Prostate gland (tissue), 2 donors: ENCODE results near the gene KIF26B. TPM values are rescaled to one million over a fixed set of nuclear protein-coding genes. Genes with fewer than 3 reads are reported as not detected.

Source experiments
- DNase-seq: peaks from one replicate; pipeline ENCODE4 v3.0.0-alpha.2; 2019; ENCODE audit warnings: low spot score
- H3K27ac ChIP-seq, 2 donors: fragments of 200-600 bp; sonication (generic); 2 replicates each; pipeline ENCODE4 v1.5.1; 2017 to 2019
- H3K27me3 ChIP-seq: fragments of 200-600 bp; sonication (generic); replicated peaks from 2 replicates; pipeline ENCODE4 v1.5.1; 2019; ENCODE audit not compliant: insufficient read depth
- H3K36me3 ChIP-seq, 2 donors: fragments of 200-600 bp; sonication (generic); 1 replicate in 1 of 2; 2 replicates in 1 of 2; pipeline versions ENCODE4 v1.5.1 to v1.8.1; 2017 to 2019
- H3K4me1 ChIP-seq: fragments of 200-600 bp; sonication (generic); replicated peaks from 2 replicates; pipeline ENCODE4 v1.5.1; 2019
- H3K4me3 ChIP-seq, 2 donors: fragments of 200-600 bp; sonication (generic); 2 replicates each; pipeline ENCODE4 v1.5.1; 2017 to 2019
- H3K9me3 ChIP-seq: fragments of 200-600 bp; sonication (generic); 2 replicates; pipeline ENCODE4 v1.5.1; 2017
- CTCF ChIP-seq, 4 experiments: fragments of 200-600 bp in 2 of 4; fragments of 450-650 bp in 2 of 4; sonication (generic) in 2 of 4; IDR thresholded peaks; 1 replicate in 3 of 4; 2 replicates in 1 of 4; pipeline ENCODE4 v1.5.1; 2016 to 2019; ENCODE audit warnings: antibody characterized with exemption in 4 of 4, mild to moderate bottlenecking in 2 of 4, moderate library complexity in 2 of 4
- POLR2A ChIP-seq: fragments of 450-650 bp; IDR thresholded peaks from one replicate; pipeline ENCODE4 v1.6.1; 2016; ENCODE audit warnings: antibody characterized with exemption, mild to moderate bottlenecking
- POLR2AphosphoS5 ChIP-seq: sonication (generic); formaldehyde crosslinking; IDR thresholded peaks from one replicate; pipeline ENCODE4 v1.6.1; 2017; ENCODE audit warnings: antibody characterized with exemption
- whole genome bisulfite sequencing: methylation state at CpG from one replicate; pipeline ENCODE4 v1.1.5; 2018; 5-methylcytosine and 5-hydroxymethylcytosine counted together
- intact Hi-C: fragments of 100-400 bp; cut with DNase I; formaldehyde crosslinking; loops from one replicate; pipeline ENCODE4 v1.14.2; 2022
- total RNA-seq, 2 donors: library from RNA; depleted of rRNA; stranded (reverse); fragments of >200 nt; gene quantifications; one replicate each; pipeline ENCODE4 v1.1.0, GENCODE V29; 2016

KIF26B gene
- total RNA-seq, 2 donors from 2014 or later = 3.3 to 3.8 TPM

- DNase-seq = no peak
- H3K36me3 ChIP-seq = no peaks in the 10 kb centered on the region
- H3K27me3 ChIP-seq = no peaks in the 10 kb centered on the region
- H3K4me1 ChIP-seq = no peaks in the 10 kb centered on the region
- intact Hi-C loops = no loop called here
- no peak overlapping the region for H3K27ac ChIP-seq
- H3K4me3 ChIP-seq = no peak overlapping the region
- TF ChIP-seq CTCF (IDR thresholded peaks at IDR 0.05) (no peak), POLR2AphosphoS5 (no peak), POLR2A (no peak)
- WGBS = 83% methylated on average over 7 of the region's 7 CpGs
- H3K9me3 ChIP-seq = no peaks in the 10 kb centered on the region
Observed at GRCh38 chr1:245462161-245462560, 307.4 kb downstream of the KIF26B start.

GRCh38 chr1:245463392-245464165, 308.8 kb downstream of the KIF26B start:
- no peak overlapping the region for H3K4me3 ChIP-seq
- no peak for DNase-seq
- intact Hi-C loops = no loop called here
- no peaks in the 10 kb centered on the region for H3K9me3 ChIP-seq
- no peaks in the 10 kb centered on the region for H3K4me1 ChIP-seq
- no peaks in the 10 kb centered on the region for H3K27me3 ChIP-seq
- 75% methylated on average over 11 of the region's 11 CpGs for WGBS
- H3K36me3 ChIP-seq = no peaks in the 10 kb centered on the region
- no peak for TF ChIP-seq CTCF (IDR thresholded peaks at IDR 0.05)
- no peak overlapping the region for H3K27ac ChIP-seq

- Histone ChIP-seq H3K4me3 (no peak overlapping the region), H3K27ac (no peak overlapping the region), H3K27me3 (no peaks in the 10 kb centered on the region), H3K4me1 (no peaks in the 10 kb centered on the region), H3K9me3 (no peaks in the 10 kb centered on the region), H3K36me3 (no peaks in the 10 kb centered on the region)
- intact Hi-C loops = no loop called here
- TF ChIP-seq POLR2A (no peak), CTCF (IDR thresholded peaks at IDR 0.05) (no peak), POLR2AphosphoS5 (no peak)
- DNase-seq = no peak
- 92% methylated on average over 15 of the region's 15 CpGs for WGBS
Observed at GRCh38 chr1:245464290-245464689, 309.5 kb downstream of the KIF26B start.

GRCh38 chr1:245465666-245466065, 310.9 kb downstream of the KIF26B start:
- Histone ChIP-seq H3K27me3 (no peaks in the 10 kb centered on the region), H3K27ac (no peak overlapping the region), H3K4me3 (no peak overlapping the region), H3K9me3 (no peaks in the 10 kb centered on the region), H3K36me3 (no peaks in the 10 kb centered on the region), H3K4me1 (no peaks in the 10 kb centered on the region)
- intact Hi-C loops = no loop called here
- 77% methylated on average over 16 of the region's 16 CpGs for WGBS
- DNase-seq = no peak
- TF ChIP-seq CTCF (IDR thresholded peaks at IDR 0.05) (no peak), POLR2AphosphoS5 (no peak), POLR2A (no peak)

- Histone ChIP-seq H3K27me3 (no peaks in the 10 kb centered on the region), H3K27ac (no peak overlapping the region), H3K4me3 (no peak overlapping the region), H3K9me3 (no peaks in the 10 kb centered on the region), H3K4me1 (no peaks in the 10 kb centered on the region), H3K36me3 (no peaks in the 10 kb centered on the region)
- 56% methylated on average over 7 of the region's 7 CpGs for WGBS
- no peak for TF ChIP-seq POLR2A
- TF ChIP-seq POLR2AphosphoS5 = no peak
- intact Hi-C loops = no loop called here
- DNase-seq = no peak
Observed at GRCh38 chr1:245466261-245466660, 311.5 kb downstream of the KIF26B start.
